Caki2 (cell line): Measurements from ENCODE around the gene TMPRSS12. TPM values are rescaled to one million over a fixed set of nuclear protein-coding genes. Genes with fewer than 3 reads are reported as not detected.

Experiments
- DNase-seq: peaks from one replicate; pipeline ENCODE4 v3.0.0-alpha.2; 2015; ENCODE audit warnings: low read depth
- in situ Hi-C: cut with HindIII; loops from 2 replicates; pipeline ENCODE4 v1.10.0; 2016; ENCODE audit warnings: low sequenced_read_pairs, low pct_unique_long_range_greater_than_20kb, mixed read lengths
- total RNA-seq: library from RNA; depleted of rRNA; stranded (reverse); fragments of >200 nt; shearing (Covaris generic); gene quantifications from 2 replicates; pipeline ENCODE4 v1.2.3, GENCODE V29; 2014; ENCODE audit warnings: low replicate concordance; rRNA removed

The TMPRSS12 gene
- total RNA-seq, 1 experiment from 2014 or later, result not detected

GRCh38 chr12:50936821-50937530 lies 94.2 kb downstream of the TMPRSS12 start:
- no peak for DNase-seq
- in situ Hi-C loops, result no loop called here

Other genes starting within 250 kb of the TMPRSS12 start
- gene ATF1, start 78.8 kb upstream of the TMPRSS12 start, total RNA-seq, result 26.4 and 58.6 TPM in 2 replicates
- gene HIGD1C, start 109.6 kb downstream of the TMPRSS12 start, total RNA-seq, result not detected in 2 replicates
- 25.9 and 41.4 TPM in 2 replicates for gene SLC11A2, start 183.5 kb downstream of the TMPRSS12 start, total RNA-seq
- 55.7 and 67.4 TPM in 2 replicates for gene LETMD1, start 205.4 kb downstream of the TMPRSS12 start, total RNA-seq
- gene CSRNP2, start 240.7 kb downstream of the TMPRSS12 start, total RNA-seq, result 11.0 and 31.2 TPM in 2 replicates